Mammary epithelial cell (primary cell): ENCODE results near the gene GPRC5A.

ENCODE experiments used
- EZH2 ChIP-seq: IDR thresholded peaks from 2 replicates; pipeline ENCODE4 v1.6.1; 2012; ENCODE audit warnings: low read length, inconsistent platforms, borderline replicate concordance
- TF ChIP-seq, protein P1 (sequence below), 2 donors: IDR thresholded peaks in 1 of 2; conservative IDR thresholded peaks in 1 of 2; 2 replicates each; pipeline ENCODE4 v1.5.1; 2011 to 2012; ENCODE audit warnings: inconsistent platforms in 2 of 2, low read length in 2 of 2, mild to moderate bottlenecking in 2 of 2, control low read depth in 1 of 2, low read depth in 1 of 2; ENCODE audit not compliant: insufficient read depth in 1 of 2; ENCODE audit errors: extremely low read depth in 1 of 2

- TF ChIP-seq EZH2 = no peak
- TF ChIP-seq, protein P1, sequence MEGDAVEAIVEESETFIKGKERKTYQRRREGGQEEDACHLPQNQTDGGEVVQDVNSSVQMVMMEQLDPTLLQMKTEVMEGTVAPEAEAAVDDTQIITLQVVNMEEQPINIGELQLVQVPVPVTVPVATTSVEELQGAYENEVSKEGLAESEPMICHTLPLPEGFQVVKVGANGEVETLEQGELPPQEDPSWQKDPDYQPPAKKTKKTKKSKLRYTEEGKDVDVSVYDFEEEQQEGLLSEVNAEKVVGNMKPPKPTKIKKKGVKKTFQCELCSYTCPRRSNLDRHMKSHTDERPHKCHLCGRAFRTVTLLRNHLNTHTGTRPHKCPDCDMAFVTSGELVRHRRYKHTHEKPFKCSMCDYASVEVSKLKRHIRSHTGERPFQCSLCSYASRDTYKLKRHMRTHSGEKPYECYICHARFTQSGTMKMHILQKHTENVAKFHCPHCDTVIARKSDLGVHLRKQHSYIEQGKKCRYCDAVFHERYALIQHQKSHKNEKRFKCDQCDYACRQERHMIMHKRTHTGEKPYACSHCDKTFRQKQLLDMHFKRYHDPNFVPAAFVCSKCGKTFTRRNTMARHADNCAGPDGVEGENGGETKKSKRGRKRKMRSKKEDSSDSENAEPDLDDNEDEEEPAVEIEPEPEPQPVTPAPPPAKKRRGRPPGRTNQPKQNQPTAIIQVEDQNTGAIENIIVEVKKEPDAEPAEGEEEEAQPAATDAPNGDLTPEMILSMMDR (conservative IDR thresholded peaks at IDR 0.05 in 1 of 2, IDR thresholded peaks at IDR 0.05 in 1 of 2; ENCODE audit: extremely low read depth in 1 of 2, insufficient read depth in 1 of 2, low read depth in 1 of 2, low read length in 2 of 2) = no peak
These were observed 74.5 kb downstream of the GPRC5A start for GRCh38 chr12:12965836-12966235.
